Measurements from ENCODE around the gene ZNF500. TPM values are rescaled to one million over a fixed set of nuclear protein-coding genes. Genes with fewer than 3 reads are reported as not detected.

The ZNF500 gene
- total and polyA plus RNA-seq, 2 donors: 7.7 to 13.8 TPM

- Histone ChIP-seq H3K9me3 (ENCODE audit: control insufficient read depth in 2 of 2, insufficient read depth in 1 of 2, low read length in 1 of 2) (no peaks in the 10 kb centered on the region), H3K36me3 (ENCODE audit: control insufficient read depth in 2 of 2, insufficient read depth in 2 of 2, low read length in 1 of 2) (no peaks in the 10 kb centered on the region), H3K27ac (ENCODE audit: low read depth in 1 of 2, low read length in 1 of 2) (no peak overlapping the region), H3K4me3 (ENCODE audit: low read length in 2 of 2) (no peak overlapping the region), H3K27me3 (ENCODE audit: control insufficient read depth in 2 of 2, insufficient read depth in 1 of 2, low read length in 1 of 2) (no peaks in the 10 kb centered on the region), H3K4me1 (ENCODE audit: control insufficient read depth in 2 of 2, insufficient read depth in 2 of 2, low read length in 2 of 2) (no peaks in the 10 kb centered on the region)
- WGBS: 97% methylated on average over 4 of the region's 4 CpGs
- no peak for DNase-seq (ENCODE audit: low read depth in 6 of 9, low spot score in 9 of 9)
These were observed 13.3 kb upstream of the ZNF500 start for GRCh38 chr16:4780235-4780634.

- no peaks in the 10 kb centered on the region for H3K4me1 ChIP-seq (ENCODE audit: control insufficient read depth in 2 of 2, insufficient read depth in 2 of 2, low read length in 2 of 2)
- no peak overlapping the region for H3K4me3 ChIP-seq (ENCODE audit: low read length in 2 of 2)
- no peak for DNase-seq (ENCODE audit: low read depth in 6 of 9, low spot score in 9 of 9)
- no peaks in the 10 kb centered on the region for H3K9me3 ChIP-seq (ENCODE audit: control insufficient read depth in 2 of 2, insufficient read depth in 1 of 2, low read length in 1 of 2)
- no peaks in the 10 kb centered on the region for H3K27me3 ChIP-seq (ENCODE audit: control insufficient read depth in 2 of 2, insufficient read depth in 1 of 2, low read length in 1 of 2)
- H3K27ac ChIP-seq (ENCODE audit: low read depth in 1 of 2, low read length in 1 of 2): no peak overlapping the region
- WGBS: 97% methylated on average over 5 of the region's 5 CpGs
- no peaks in the 10 kb centered on the region for H3K36me3 ChIP-seq (ENCODE audit: control insufficient read depth in 2 of 2, insufficient read depth in 2 of 2, low read length in 1 of 2)
These were observed 11.1 kb upstream of the ZNF500 start for GRCh38 chr16:4778050-4778392.

- Histone ChIP-seq H3K27me3 (ENCODE audit: control insufficient read depth in 2 of 2, insufficient read depth in 1 of 2, low read length in 1 of 2) (no peaks in the 10 kb centered on the region), H3K4me1 (ENCODE audit: control insufficient read depth in 2 of 2, insufficient read depth in 2 of 2, low read length in 2 of 2) (no peaks in the 10 kb centered on the region), H3K9me3 (ENCODE audit: control insufficient read depth in 2 of 2, insufficient read depth in 1 of 2, low read length in 1 of 2) (no peaks in the 10 kb centered on the region), H3K4me3 (ENCODE audit: low read length in 2 of 2) (no peak overlapping the region), H3K36me3 (ENCODE audit: control insufficient read depth in 2 of 2, insufficient read depth in 2 of 2, low read length in 1 of 2) (no peaks in the 10 kb centered on the region), H3K27ac (ENCODE audit: low read depth in 1 of 2, low read length in 1 of 2) (no peak overlapping the region)
- no peak for DNase-seq (ENCODE audit: low read depth in 6 of 9, low spot score in 9 of 9)
- 92% methylated on average over 17 of the region's 17 CpGs for WGBS
These were observed 10.5 kb upstream of the ZNF500 start for GRCh38 chr16:4777339-4778049.

GRCh38 chr16:4776141-4776705 lies 9.3 kb upstream of the ZNF500 start:
- H3K4me1 ChIP-seq (ENCODE audit: control insufficient read depth in 2 of 2, insufficient read depth in 2 of 2, low read length in 2 of 2): no peaks in the 10 kb centered on the region
- no peak overlapping the region for H3K27ac ChIP-seq (ENCODE audit: low read depth in 1 of 2, low read length in 1 of 2)
- H3K4me3 ChIP-seq (ENCODE audit: low read length in 2 of 2): no peak overlapping the region
- WGBS: 95% methylated on average over 2 of the region's 2 CpGs
- H3K36me3 ChIP-seq (ENCODE audit: control insufficient read depth in 2 of 2, insufficient read depth in 2 of 2, low read length in 1 of 2): no peaks in the 10 kb centered on the region
- no peak for DNase-seq (ENCODE audit: low read depth in 6 of 9, low spot score in 9 of 9)
- no peaks in the 10 kb centered on the region for H3K9me3 ChIP-seq (ENCODE audit: control insufficient read depth in 2 of 2, insufficient read depth in 1 of 2, low read length in 1 of 2)
- H3K27me3 ChIP-seq (ENCODE audit: control insufficient read depth in 2 of 2, insufficient read depth in 1 of 2, low read length in 1 of 2): no peaks in the 10 kb centered on the region

- no peak overlapping the region for H3K4me3 ChIP-seq (ENCODE audit: low read length in 2 of 2)
- no peak for DNase-seq (ENCODE audit: low read depth in 6 of 9, low spot score in 9 of 9)
- no peaks in the 10 kb centered on the region for H3K27me3 ChIP-seq (ENCODE audit: control insufficient read depth in 2 of 2, insufficient read depth in 1 of 2, low read length in 1 of 2)
- no peak overlapping the region for H3K27ac ChIP-seq (ENCODE audit: low read depth in 1 of 2, low read length in 1 of 2)
- no peaks in the 10 kb centered on the region for H3K9me3 ChIP-seq (ENCODE audit: control insufficient read depth in 2 of 2, insufficient read depth in 1 of 2, low read length in 1 of 2)
- 98% methylated on average over 13 of the region's 13 CpGs for WGBS
- H3K36me3 ChIP-seq (ENCODE audit: control insufficient read depth in 2 of 2, insufficient read depth in 2 of 2, low read length in 1 of 2): no peaks in the 10 kb centered on the region
- no peaks in the 10 kb centered on the region for H3K4me1 ChIP-seq (ENCODE audit: control insufficient read depth in 2 of 2, insufficient read depth in 2 of 2, low read length in 2 of 2)
These were observed 8.0 kb upstream of the ZNF500 start for GRCh38 chr16:4775005-4775404.

- DNase-seq (ENCODE audit: low read depth in 6 of 9, low spot score in 9 of 9): no peak
- Histone ChIP-seq H3K27me3 (ENCODE audit: control insufficient read depth in 2 of 2, insufficient read depth in 1 of 2, low read length in 1 of 2) (no peaks in the 10 kb centered on the region), H3K27ac (ENCODE audit: low read depth in 1 of 2, low read length in 1 of 2) (no peak overlapping the region), H3K4me1 (ENCODE audit: control insufficient read depth in 2 of 2, insufficient read depth in 2 of 2, low read length in 2 of 2) (peaks cover 6 to 17% of the 10 kb centered on the region in 2 donors), H3K9me3 (ENCODE audit: control insufficient read depth in 2 of 2, insufficient read depth in 1 of 2, low read length in 1 of 2) (no peaks in the 10 kb centered on the region), H3K4me3 (ENCODE audit: low read length in 2 of 2) (no peak overlapping the region), H3K36me3 (ENCODE audit: control insufficient read depth in 2 of 2, insufficient read depth in 2 of 2, low read length in 1 of 2) (no peaks in the 10 kb centered on the region)
- 96% methylated on average over 5 of the region's 5 CpGs for WGBS
These were observed 5.4 kb upstream of the ZNF500 start for GRCh38 chr16:4772351-4772750.

- no peak overlapping the region for H3K27ac ChIP-seq (ENCODE audit: low read depth in 1 of 2, low read length in 1 of 2)
- no peak overlapping the region for H3K4me3 ChIP-seq (ENCODE audit: low read length in 2 of 2)
- 91% methylated on average over 3 of the region's 3 CpGs for WGBS
These were observed 4.7 kb upstream of the ZNF500 start for GRCh38 chr16:4771646-4772045.

DNA sequence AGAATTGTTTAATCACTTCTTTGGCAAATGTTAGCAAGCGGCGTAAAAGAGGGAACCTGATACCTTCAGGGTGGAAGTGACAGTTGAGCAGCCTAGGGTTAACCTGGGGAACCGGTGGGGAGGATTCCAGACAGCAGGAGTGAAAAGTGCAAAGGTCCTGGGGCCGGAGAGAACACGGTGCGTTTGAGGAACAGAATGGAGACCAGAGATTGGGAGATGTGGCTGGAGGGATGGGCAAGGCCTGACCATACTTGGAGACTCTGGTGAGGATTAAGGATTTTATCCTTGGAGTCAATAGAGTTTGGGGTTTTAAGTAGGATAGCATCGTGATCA lies 2.3 kb upstream of the ZNF500 start:
- WGBS: 90% methylated on average over 7 of the region's 7 CpGs
- Histone ChIP-seq H3K9me3 (ENCODE audit: control insufficient read depth in 2 of 2, insufficient read depth in 1 of 2, low read length in 1 of 2) (no peaks in the 10 kb centered on the region), H3K36me3 (ENCODE audit: control insufficient read depth in 2 of 2, insufficient read depth in 2 of 2, low read length in 1 of 2) (peaks cover 8 to 9% of the 10 kb centered on the region in 2 donors), H3K27me3 (ENCODE audit: control insufficient read depth in 2 of 2, insufficient read depth in 1 of 2, low read length in 1 of 2) (no peaks in the 10 kb centered on the region), H3K4me1 (ENCODE audit: control insufficient read depth in 2 of 2, insufficient read depth in 2 of 2, low read length in 2 of 2) (peaks cover 17 to 33% of the 10 kb centered on the region in 2 donors), H3K27ac (ENCODE audit: low read depth in 1 of 2, low read length in 1 of 2) (no peak overlapping the region), H3K4me3 (ENCODE audit: low read length in 2 of 2) (no peak overlapping the region)
- no peak for DNase-seq (ENCODE audit: low read depth in 6 of 9, low spot score in 9 of 9)

More at GRCh38 chr16:4771646-4772045, 4.7 kb upstream of the ZNF500 start:
- Histone ChIP-seq H3K4me1 (ENCODE audit: control insufficient read depth in 2 of 2, insufficient read depth in 2 of 2, low read length in 2 of 2) (peaks cover 8 to 20% of the 10 kb centered on the region in 2 donors), H3K9me3 (ENCODE audit: control insufficient read depth in 2 of 2, insufficient read depth in 1 of 2, low read length in 1 of 2) (no peaks in the 10 kb centered on the region), H3K27me3 (ENCODE audit: control insufficient read depth in 2 of 2, insufficient read depth in 1 of 2, low read length in 1 of 2) (no peaks in the 10 kb centered on the region), H3K36me3 (ENCODE audit: control insufficient read depth in 2 of 2, insufficient read depth in 2 of 2, low read length in 1 of 2) (no peaks in the 10 kb centered on the region)
- DNase-seq (ENCODE audit: low read depth in 6 of 9, low spot score in 9 of 9): no peak

DNA sequence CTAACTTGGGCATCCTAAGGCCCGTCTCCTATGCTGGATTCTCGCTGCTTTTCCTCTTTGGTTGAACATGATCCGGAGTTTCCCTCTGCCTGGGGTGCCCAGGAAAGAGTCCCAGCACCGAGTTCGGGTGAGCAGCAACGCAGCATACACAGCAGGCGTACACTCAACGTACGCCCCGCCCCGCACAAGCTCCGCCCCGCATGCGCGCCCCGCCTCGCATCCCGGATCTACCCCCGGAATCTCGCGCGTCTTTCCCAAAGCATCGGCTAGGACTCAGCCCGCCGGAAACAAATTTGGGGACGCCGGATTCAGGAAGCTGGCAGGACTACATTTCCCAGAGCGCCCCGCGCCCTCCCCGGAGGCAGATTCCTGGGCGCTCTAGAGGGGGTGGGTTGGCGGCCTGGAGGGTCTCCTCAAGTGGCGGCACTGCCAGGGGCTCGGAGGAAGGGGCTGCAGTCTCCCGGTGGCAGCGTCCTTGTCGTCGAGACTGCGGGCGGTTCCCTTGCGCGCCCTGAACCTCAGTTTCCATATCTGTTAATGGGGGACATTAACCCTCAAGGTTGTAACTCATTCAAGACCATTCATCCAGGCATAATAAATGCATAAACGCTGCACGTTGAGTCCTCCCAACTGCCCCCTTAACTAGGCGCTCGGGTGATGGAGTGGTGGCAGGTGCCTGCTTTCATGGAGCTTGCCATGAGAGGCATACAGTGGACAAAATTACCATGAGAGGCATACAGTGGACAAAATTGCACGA lies 1.8 kb upstream of the ZNF500 start:
- H3K4me3 ChIP-seq (ENCODE audit: low read length in 2 of 2): peak overlapping the region; percentile 71 to 74
- peak; percentile 74 to 94 (median 86) for DNase-seq (ENCODE audit: low read depth in 6 of 9, low spot score in 9 of 9)
- H3K36me3 ChIP-seq (ENCODE audit: control insufficient read depth in 2 of 2, insufficient read depth in 2 of 2, low read length in 1 of 2): peaks cover 13% of the 10 kb centered on the region in 2 donors
- no peaks in the 10 kb centered on the region for H3K27me3 ChIP-seq (ENCODE audit: control insufficient read depth in 2 of 2, insufficient read depth in 1 of 2, low read length in 1 of 2)
- 11% methylated on average over 48 of the region's 48 CpGs for WGBS
- no peaks in the 10 kb centered on the region for H3K9me3 ChIP-seq (ENCODE audit: control insufficient read depth in 2 of 2, insufficient read depth in 1 of 2, low read length in 1 of 2)
- H3K4me1 ChIP-seq (ENCODE audit: control insufficient read depth in 2 of 2, insufficient read depth in 2 of 2, low read length in 2 of 2): peaks cover 17 to 33% of the 10 kb centered on the region in 2 donors
- H3K27ac ChIP-seq (ENCODE audit: low read depth in 1 of 2, low read length in 1 of 2): peak overlapping the region; percentile 90 to 91
